Activated T-helper 2 cell treated with anti-CD3 and anti-CD28 coated beads, Interferon-gamma antibody, Interleukin-2, Interleukin-4, amounts not matched to agents 10 μg/mL and 5 μg/mL and 100 μg/mL, durations not matched to agents 14 hours and 24 hours and 36 hours (primary cell): ENCODE measurements around the gene RASD1. TPM values are rescaled to one million over a fixed set of nuclear protein-coding genes. Genes with fewer than 3 reads are reported as not detected.

Experiments used
- DNase-seq: peaks from one replicate; pipeline ENCODE4 v3.0.0; 2021; ENCODE audit warnings: low spot score
- H3K27ac Mint-ChIP-seq: one replicate; pipeline ENCODE4 v1.8.0; 2021; ENCODE audit warnings: mixed read lengths
- H3K27me3 Mint-ChIP-seq: one replicate; pipeline ENCODE4 v1.8.0; 2021; ENCODE audit warnings: low read depth, mixed read lengths
- H3K36me3 Mint-ChIP-seq: one replicate; pipeline ENCODE4 v1.8.0; 2021; ENCODE audit warnings: low read depth, mixed read lengths
- H3K4me1 Mint-ChIP-seq: one replicate; pipeline ENCODE4 v1.8.0; 2021; ENCODE audit warnings: low read depth, mixed read lengths
- H3K4me3 Mint-ChIP-seq: one replicate; pipeline ENCODE4 v1.8.0; 2021; ENCODE audit warnings: low read depth, mild to moderate bottlenecking, moderate library complexity, mixed read lengths
- H3K9me3 Mint-ChIP-seq: one replicate; pipeline ENCODE4 v1.8.0; 2021; ENCODE audit warnings: mixed read lengths
- intact Hi-C: fragments of 100-400 bp; cut with micrococcal nuclease; formaldehyde crosslinking; loops from one replicate; pipeline ENCODE4 v1.15.1; 2023
- total RNA-seq: library from RNA; stranded (reverse); gene quantifications from 2 replicates; pipeline ENCODE4 v1.2.3, GENCODE V29; 2022

The RASD1 gene
- total RNA-seq, result 4.6 and 4.9 TPM in 2 replicates

- Mint-ChIP-seq H3K9me3 (no peaks in the 10 kb centered on the region), H3K4me3 (peak within 1 kb of the TSS; percentile 79), H3K27ac (peak within 1 kb of the TSS; percentile 25), H3K36me3 (peaks cover 21% of the 10 kb centered on the region), H3K4me1 (peaks cover 8% of the 10 kb centered on the region), H3K27me3 (peaks cover 17% of the 10 kb centered on the region)
- intact Hi-C loops, result loop anchor here (1.0 to 2.0 kb wide), 6 partner anchors 12 to 146 kb away; partner anchors contain the start of genes MED9 and PEMT
- DNase-seq, result peak; percentile 76
Measured at GRCh38 chr17:17496189-17497064, at the start of gene RASD1. TSS of gene RASD1 (minus strand) at chr17:17496395. CDS start at chr17:17496181, 214 bp downstream.

- Mint-ChIP-seq H3K4me3 (no peak overlapping the region), H3K27ac (no peak overlapping the region), H3K27me3 (no peaks in the 10 kb centered on the region), H3K36me3 (no peaks in the 10 kb centered on the region), H3K4me1 (no peaks in the 10 kb centered on the region), H3K9me3 (no peaks in the 10 kb centered on the region)
- intact Hi-C loops, result no loop called here
- DNase-seq, result no peak
Measured at GRCh38 chr17:17545984-17546383, 49.8 kb upstream of the RASD1 start.

GRCh38 chr17:17545031-17545820 lies 49.0 kb upstream of the RASD1 start:
- Mint-ChIP-seq H3K27ac (no peak overlapping the region), H3K27me3 (no peaks in the 10 kb centered on the region), H3K9me3 (no peaks in the 10 kb centered on the region), H3K36me3 (no peaks in the 10 kb centered on the region), H3K4me3 (no peak overlapping the region), H3K4me1 (no peaks in the 10 kb centered on the region)
- no peak for DNase-seq
- intact Hi-C loops, result no loop called here

GRCh38 chr17:17542906-17543635 lies 46.9 kb upstream of the RASD1 start:
- H3K27me3 Mint-ChIP-seq, result no peaks in the 10 kb centered on the region
- H3K36me3 Mint-ChIP-seq, result no peaks in the 10 kb centered on the region
- H3K27ac Mint-ChIP-seq, result no peak overlapping the region
- DNase-seq, result no peak
- no peaks in the 10 kb centered on the region for H3K4me1 Mint-ChIP-seq
- no peaks in the 10 kb centered on the region for H3K9me3 Mint-ChIP-seq
- intact Hi-C loops, result no loop called here
- H3K4me3 Mint-ChIP-seq, result no peak overlapping the region

- no peaks in the 10 kb centered on the region for H3K4me1 Mint-ChIP-seq
- H3K9me3 Mint-ChIP-seq, result no peaks in the 10 kb centered on the region
- no peak for DNase-seq
- no peak overlapping the region for H3K4me3 Mint-ChIP-seq
- no peak overlapping the region for H3K27ac Mint-ChIP-seq
- intact Hi-C loops, result no loop called here
- H3K27me3 Mint-ChIP-seq, result no peaks in the 10 kb centered on the region
- H3K36me3 Mint-ChIP-seq, result no peaks in the 10 kb centered on the region
Measured at GRCh38 chr17:17541640-17542001, 45.4 kb upstream of the RASD1 start.

- intact Hi-C loops, result no loop called here
- Mint-ChIP-seq H3K36me3 (no peaks in the 10 kb centered on the region), H3K4me3 (no peak overlapping the region), H3K27me3 (no peaks in the 10 kb centered on the region), H3K4me1 (no peaks in the 10 kb centered on the region), H3K27ac (no peak overlapping the region), H3K9me3 (no peaks in the 10 kb centered on the region)
- DNase-seq, result no peak
Measured at GRCh38 chr17:17540935-17541639, 44.9 kb upstream of the RASD1 start.

GRCh38 chr17:17540278-17540906 lies 44.2 kb upstream of the RASD1 start:
- Mint-ChIP-seq H3K4me3 (no peak overlapping the region), H3K9me3 (no peaks in the 10 kb centered on the region), H3K27ac (no peak overlapping the region), H3K36me3 (no peaks in the 10 kb centered on the region), H3K4me1 (no peaks in the 10 kb centered on the region), H3K27me3 (no peaks in the 10 kb centered on the region)
- no peak for DNase-seq
- intact Hi-C loops, result no loop called here

GRCh38 chr17:17539591-17539990 lies 43.4 kb upstream of the RASD1 start:
- no peak overlapping the region for H3K27ac Mint-ChIP-seq

GRCh38 chr17:17538417-17539391 lies 42.5 kb upstream of the RASD1 start:
- no peak overlapping the region for H3K27ac Mint-ChIP-seq
- H3K4me3 Mint-ChIP-seq, result no peak overlapping the region
- no peaks in the 10 kb centered on the region for H3K36me3 Mint-ChIP-seq
- H3K27me3 Mint-ChIP-seq, result no peaks in the 10 kb centered on the region
- intact Hi-C loops, result no loop called here
- DNase-seq, result no peak
- no peaks in the 10 kb centered on the region for H3K4me1 Mint-ChIP-seq
- no peaks in the 10 kb centered on the region for H3K9me3 Mint-ChIP-seq

More at GRCh38 chr17:17539591-17539990, 43.4 kb upstream of the RASD1 start:
- Mint-ChIP-seq H3K27me3 (no peaks in the 10 kb centered on the region), H3K9me3 (no peaks in the 10 kb centered on the region), H3K4me3 (no peak overlapping the region), H3K4me1 (no peaks in the 10 kb centered on the region), H3K36me3 (no peaks in the 10 kb centered on the region)
- no peak for DNase-seq
- intact Hi-C loops, result no loop called here

- no peaks in the 10 kb centered on the region for H3K4me1 Mint-ChIP-seq
- H3K27me3 Mint-ChIP-seq, result no peaks in the 10 kb centered on the region
- no peak overlapping the region for H3K27ac Mint-ChIP-seq
- no peak overlapping the region for H3K4me3 Mint-ChIP-seq
- no peak for DNase-seq
- no peaks in the 10 kb centered on the region for H3K36me3 Mint-ChIP-seq
- H3K9me3 Mint-ChIP-seq, result no peaks in the 10 kb centered on the region
- intact Hi-C loops, result no loop called here
Measured at GRCh38 chr17:17537311-17538099, 41.3 kb upstream of the RASD1 start.
